Stimulated activated CD4-positive, alpha-beta T cell treated with anti-CD3 and anti-CD28 coated beads, Interleukin-4, amount 100 ng/mL, for 4 hours (primary cell): ENCODE data around the gene SRI.
"Not testable (repeated sequence)": the region's sequence is repeated elsewhere in the genome, so short reads cannot be mapped to it uniquely, and the experiment has no call there.

Source experiments
- DNase-seq, 2 experiments: peaks; one replicate each; pipeline ENCODE4 v3.0.0-alpha.2; 2020

The SRI gene

GRCh38 chr7:88219781-88220747 lies at the start of gene SRI:
Gene SRI (minus strand): TSS chr7:88220038. CDS start chr7:88220026, 12 bp downstream.
- peak; percentile 87 to 91 for DNase-seq

- no peak for DNase-seq
Measured at GRCh38 chr7:88269586-88269985, 49.7 kb upstream of the SRI start.

- DNase-seq = no peak
Measured at GRCh38 chr7:88268858-88269257, 49.0 kb upstream of the SRI start.

- DNase-seq = no peak
Measured at GRCh38 chr7:88268051-88268450, 48.2 kb upstream of the SRI start.

GRCh38 chr7:88267421-88267820 lies 47.6 kb upstream of the SRI start:
- no peak for DNase-seq

GRCh38 chr7:88264987-88265386 lies 45.1 kb upstream of the SRI start:
- not testable (repeated sequence) for DNase-seq

GRCh38 chr7:88262562-88262961 lies 42.7 kb upstream of the SRI start:
- no peak for DNase-seq

- no peak for DNase-seq
Measured at GRCh38 chr7:88260719-88261118, 40.9 kb upstream of the SRI start.

- DNase-seq = no peak
Measured at GRCh38 chr7:88259656-88260380, 40.0 kb upstream of the SRI start.

GRCh38 chr7:88258296-88258695 lies 38.5 kb upstream of the SRI start:
- DNase-seq = not testable (repeated sequence)

- no peak for DNase-seq
Measured at GRCh38 chr7:88256906-88257305, 37.1 kb upstream of the SRI start.

- no peak for DNase-seq
Measured at GRCh38 chr7:88254721-88255424, 35.0 kb upstream of the SRI start.

GRCh38 chr7:88253640-88254039 lies 33.8 kb upstream of the SRI start:
- no peak for DNase-seq

- DNase-seq = no peak
Measured at GRCh38 chr7:88244258-88244657, 24.4 kb upstream of the SRI start.

GRCh38 chr7:88243345-88243909 lies 23.6 kb upstream of the SRI start:
- DNase-seq = no peak

- DNase-seq = no peak
Measured at GRCh38 chr7:88239852-88240251, 20.0 kb upstream of the SRI start.

GRCh38 chr7:88233828-88234227 lies 14.0 kb upstream of the SRI start:
- no peak for DNase-seq

GRCh38 chr7:88230646-88231045 lies 10.8 kb upstream of the SRI start:
- no peak for DNase-seq

GRCh38 chr7:88229302-88229995 lies 9.6 kb upstream of the SRI start:
- DNase-seq = no peak

GRCh38 chr7:88226886-88227516 lies 7.2 kb upstream of the SRI start:
- DNase-seq = no peak

- DNase-seq = no peak
Measured at GRCh38 chr7:88226201-88226600, 6.4 kb upstream of the SRI start.
